ENCODE measurements around the gene DGKH. TPM values are rescaled to one million over a fixed set of nuclear protein-coding genes. Genes with fewer than 3 reads are reported as not detected.

Gene DGKH
- polyA plus RNA-seq, 6 donors from 2014 or later = 0.03 to 0.05 (median 0.04) TPM; not detected in 3

- Mint-ChIP-seq H3K27me3 (peaks cover 10 to 26% (median 22%) of the 10 kb centered on the region in 3 donors), H3K4me3 (no peak overlapping the region), H3K9me3 (peaks cover 0 to 2% (median 0%) of the 10 kb centered on the region in 7 donors), H3K27ac (no peak overlapping the region), H3K36me3 (no peaks in the 10 kb centered on the region), H3K4me1 (no peaks in the 10 kb centered on the region)
- DNase-seq = no peak
- ATAC-seq (ENCODE audit: low read depth in 2 of 2) = no peak
Observed at GRCh38 chr13:42027286-42027685, 21.2 kb upstream of the DGKH start.

GRCh38 chr13:42028113-42028799 is 20.2 kb upstream of the DGKH start:
- no peaks in the 10 kb centered on the region for H3K4me1 Mint-ChIP-seq
- no peak overlapping the region for H3K4me3 Mint-ChIP-seq
- DNase-seq = no peak
- peaks cover 0 to 2% (median 0%) of the 10 kb centered on the region in 7 donors for H3K9me3 Mint-ChIP-seq
- H3K27ac Mint-ChIP-seq = peak overlapping the region in 1 of 6 donors; percentile 34
- ATAC-seq (ENCODE audit: low read depth in 2 of 2) = no peak
- peaks cover 10 to 26% (median 22%) of the 10 kb centered on the region in 3 donors for H3K27me3 Mint-ChIP-seq
- no peaks in the 10 kb centered on the region for H3K36me3 Mint-ChIP-seq

GRCh38 chr13:42035905-42036521 is 12.4 kb upstream of the DGKH start:
- Mint-ChIP-seq H3K36me3 (no peaks in the 10 kb centered on the region), H3K27me3 (peaks cover 0 to 4% (median 4%) of the 10 kb centered on the region in 3 donors), H3K9me3 (peaks cover 0 to 25% (median 9%) of the 10 kb centered on the region in 7 donors), H3K4me3 (no peak overlapping the region), H3K4me1 (peaks cover 7 to 11% (median 8%) of the 10 kb centered on the region in 3 donors), H3K27ac (peak overlapping the region in 2 of 6 donors; percentile 4 to 28)
- ATAC-seq (ENCODE audit: low read depth in 2 of 2) (no peak), DNase-seq (no peak)

GRCh38 chr13:42036711-42037110 is 11.7 kb upstream of the DGKH start:
- H3K27ac Mint-ChIP-seq = peak overlapping the region in 1 of 6 donors; percentile 4
- H3K4me1 Mint-ChIP-seq = peaks cover 12 to 15% (median 13%) of the 10 kb centered on the region in 3 donors
- no peaks in the 10 kb centered on the region for H3K36me3 Mint-ChIP-seq
- ATAC-seq (ENCODE audit: low read depth in 2 of 2) (no peak), DNase-seq (no peak)
- H3K9me3 Mint-ChIP-seq = peaks cover 0 to 25% (median 9%) of the 10 kb centered on the region in 7 donors
- peaks cover 4 to 8% (median 5%) of the 10 kb centered on the region in 3 donors for H3K27me3 Mint-ChIP-seq
- H3K4me3 Mint-ChIP-seq = no peak overlapping the region

GRCh38 chr13:42038661-42039456 is 9.6 kb upstream of the DGKH start:
- DNase-seq = no peak
- peak overlapping the region in 3 of 6 donors; percentile 2 to 59 (median 28) for H3K27ac Mint-ChIP-seq

GRCh38 chr13:42039457-42039945 is 8.9 kb upstream of the DGKH start:
- DNase-seq (no peak), ATAC-seq (ENCODE audit: low read depth in 2 of 2) (peak; percentile 9 to 20)
- Mint-ChIP-seq H3K9me3 (peaks cover 0 to 21% (median 9%) of the 10 kb centered on the region in 7 donors), H3K27me3 (peaks cover 8 to 14% (median 10%) of the 10 kb centered on the region in 3 donors), H3K4me1 (peaks cover 15 to 19% (median 18%) of the 10 kb centered on the region in 3 donors), H3K4me3 (peak overlapping the region; percentile 85 to 95 (median 91)), H3K36me3 (no peaks in the 10 kb centered on the region), H3K27ac (peak overlapping the region; percentile 1 to 93 (median 68))

More at GRCh38 chr13:42038661-42039456, 9.6 kb upstream of the DGKH start:
- H3K4me1 Mint-ChIP-seq = peaks cover 15 to 19% (median 18%) of the 10 kb centered on the region in 3 donors
- H3K36me3 Mint-ChIP-seq = no peaks in the 10 kb centered on the region
- H3K9me3 Mint-ChIP-seq = peaks cover 0 to 25% (median 9%) of the 10 kb centered on the region in 7 donors
- no peak for ATAC-seq (ENCODE audit: low read depth in 2 of 2)
- H3K27me3 Mint-ChIP-seq = peaks cover 8 to 12% (median 10%) of the 10 kb centered on the region in 3 donors
- H3K4me3 Mint-ChIP-seq = peak overlapping the region; percentile 85 to 95 (median 91)

GRCh38 chr13:42039946-42040729 is 8.3 kb upstream of the DGKH start:
- Mint-ChIP-seq H3K27me3 (peaks cover 10 to 20% (median 12%) of the 10 kb centered on the region in 3 donors), H3K27ac (peak overlapping the region; percentile 1 to 93 (median 68)), H3K4me1 (peaks cover 15 to 19% (median 18%) of the 10 kb centered on the region in 3 donors), H3K9me3 (peaks cover 0 to 15% (median 7%) of the 10 kb centered on the region in 7 donors), H3K4me3 (peak overlapping the region; percentile 85 to 95 (median 91)), H3K36me3 (no peaks in the 10 kb centered on the region)
- DNase-seq (peak; percentile 67), ATAC-seq (ENCODE audit: low read depth in 2 of 2) (peak; percentile 72 to 77)

- peaks cover 15 to 19% (median 18%) of the 10 kb centered on the region in 3 donors for H3K4me1 Mint-ChIP-seq
- no peaks in the 10 kb centered on the region for H3K36me3 Mint-ChIP-seq
- ATAC-seq (ENCODE audit: low read depth in 2 of 2) (no peak), DNase-seq (no peak)
- H3K27me3 Mint-ChIP-seq = peaks cover 12 to 25% (median 12%) of the 10 kb centered on the region in 3 donors
- no peak overlapping the region for H3K27ac Mint-ChIP-seq
- H3K9me3 Mint-ChIP-seq = peaks cover 0 to 10% (median 3%) of the 10 kb centered on the region in 7 donors
- H3K4me3 Mint-ChIP-seq = peak overlapping the region in 4 of 8 donors; percentile 80 to 92 (median 90)
Observed at GRCh38 chr13:42040730-42041010, 7.8 kb upstream of the DGKH start.

- H3K4me3 Mint-ChIP-seq = peak overlapping the region; percentile 80 to 92 (median 90)
- H3K27ac Mint-ChIP-seq = peak overlapping the region in 2 of 6 donors; percentile 19 to 92
- DNase-seq (no peak), ATAC-seq (ENCODE audit: low read depth in 2 of 2) (peak; percentile 5 to 9)
- H3K27me3 Mint-ChIP-seq = peaks cover 12 to 29% (median 16%) of the 10 kb centered on the region in 3 donors
- H3K9me3 Mint-ChIP-seq = peaks cover 0 to 5% (median 0%) of the 10 kb centered on the region in 7 donors
- H3K36me3 Mint-ChIP-seq = no peaks in the 10 kb centered on the region
- H3K4me1 Mint-ChIP-seq = peaks cover 15 to 19% (median 18%) of the 10 kb centered on the region in 3 donors
Observed at GRCh38 chr13:42041011-42041683, 7.3 kb upstream of the DGKH start.

GRCh38 chr13:42041684-42042035 is 6.8 kb upstream of the DGKH start:
- Mint-ChIP-seq H3K36me3 (no peaks in the 10 kb centered on the region), H3K27me3 (peaks cover 12 to 35% (median 18%) of the 10 kb centered on the region in 3 donors), H3K4me3 (peak overlapping the region; percentile 80 to 92 (median 90)), H3K27ac (peak overlapping the region in 3 of 6 donors; percentile 19 to 92 (median 85)), H3K9me3 (no peaks in the 10 kb centered on the region), H3K4me1 (peaks cover 15 to 19% (median 18%) of the 10 kb centered on the region in 3 donors)
- no peak for DNase-seq
- ATAC-seq (ENCODE audit: low read depth in 2 of 2) = no peak

- peaks cover 20 to 30% (median 27%) of the 10 kb centered on the region in 3 donors for H3K4me1 Mint-ChIP-seq
- no peak for ATAC-seq (ENCODE audit: low read depth in 2 of 2)
- peaks cover 22 to 45% (median 26%) of the 10 kb centered on the region in 3 donors for H3K27me3 Mint-ChIP-seq
- H3K4me3 Mint-ChIP-seq = peak overlapping the region in 1 of 8 donors; percentile 37
- H3K36me3 Mint-ChIP-seq = no peaks in the 10 kb centered on the region
- H3K27ac Mint-ChIP-seq = no peak overlapping the region
- H3K9me3 Mint-ChIP-seq = no peaks in the 10 kb centered on the region
- no peak for DNase-seq
Observed at GRCh38 chr13:42043676-42044075, 4.8 kb upstream of the DGKH start.

GRCh38 chr13:42046448-42046847 is 2.0 kb upstream of the DGKH start:
- H3K27me3 Mint-ChIP-seq = peaks cover 32 to 48% (median 32%) of the 10 kb centered on the region in 3 donors
- no peaks in the 10 kb centered on the region for H3K9me3 Mint-ChIP-seq
- peaks cover 12 to 23% (median 20%) of the 10 kb centered on the region in 3 donors for H3K4me1 Mint-ChIP-seq
- ATAC-seq (ENCODE audit: low read depth in 2 of 2) (no peak), DNase-seq (no peak)
- H3K4me3 Mint-ChIP-seq = peak overlapping the region in 2 of 8 donors; percentile 16 to 66
- H3K27ac Mint-ChIP-seq = no peak overlapping the region
- no peaks in the 10 kb centered on the region for H3K36me3 Mint-ChIP-seq

All from naive B cell (primary cell).